Peyer's patch (tissue), 4 donors: ENCODE measurements around the gene GLDN.

ENCODE experiments used
- CTCF ChIP-seq, 6 experiments: fragments of 450-650 bp in 4 of 6; fragments of 200-600 bp in 2 of 6; sonication (generic) in 1 of 6; IDR thresholded peaks; one replicate each; pipeline ENCODE4 v1.5.1; 2017 to 2019; ENCODE audit warnings: antibody characterized with exemption in 6 of 6, mild to moderate bottlenecking in 3 of 6, moderate library complexity in 1 of 6
- POLR2A ChIP-seq, 2 donors: fragments of 450-650 bp; IDR thresholded peaks; one replicate each; pipeline ENCODE4 v1.5.1; 2017; ENCODE audit warnings: antibody characterized with exemption in 2 of 2, mild to moderate bottlenecking in 2 of 2, moderate library complexity in 2 of 2

- TF ChIP-seq POLR2A (IDR thresholded peaks at IDR 0.05), result no peak
- TF ChIP-seq CTCF (IDR thresholded peaks at IDR 0.05), result no peak
Observed at GRCh38 chr15:51325167-51325566, 16.3 kb upstream of the GLDN start.
